T-cell (primary cell): ENCODE results near the gene APBB3. TPM values are rescaled to one million over a fixed set of nuclear protein-coding genes. Genes with fewer than 3 reads are reported as not detected.

Source experiments
- ATAC-seq, 4 experiments: fragments of 200-7000 bp in 3 of 4; fragments of 150-1000 bp in 1 of 4; cut with Tn5 transposase; replicated peaks in 1 of 4; 1 replicate in 3 of 4; 2 replicates in 1 of 4; pipeline ENCODE4 v1.10.0; 2021; ENCODE audit warnings: moderate library complexity in 3 of 4, mild to moderate bottlenecking in 2 of 4, moderate number of reproducible peaks in 1 of 4
- CTCF ChIA-PET, 2 donors: fragments of 300-600 bp; sonication (Branson Sonifier 250); formaldehyde crosslinking; loops; one replicate each; lab custom pipeline; 2022; ENCODE audit warnings: antibody characterized with exemption in 2 of 2; lab: Charles Lee
- POLR2A ChIA-PET, 2 donors: fragments of 300-600 bp; sonication (Branson Sonifier 250); formaldehyde crosslinking; loops; one replicate each; lab custom pipeline; 2022; ENCODE audit warnings: antibody characterized with exemption in 2 of 2; lab: Charles Lee
- DNase-seq, 35 experiments: peaks; one replicate each; pipeline versions ENCODE4 v3.0.0 to v3.0.0-alpha.2; 2013 to 2023
- H3K27ac ChIP-seq: one replicate; pipeline ENCODE4 v1.5.1; 2013; ENCODE audit warnings: low read length
- H3K27me3 ChIP-seq, 2 experiments: replicated peaks in 1 of 2; 1 replicate in 1 of 2; 2 replicates in 1 of 2; pipeline versions ENCODE4 v1.6.1 to v1.7.0; 2013; ENCODE audit warnings: low read length in 1 of 2, mixed read lengths in 1 of 2; ENCODE audit not compliant: control insufficient read depth in 2 of 2, insufficient read depth in 2 of 2; ENCODE audit errors: extremely low read depth in 1 of 2
- H3K36me3 ChIP-seq, 2 donors: 1 replicate in 1 of 2; 2 replicates in 1 of 2; pipeline versions ENCODE4 v1.6.1 to v1.7.0; 2013; ENCODE audit warnings: low read length in 1 of 2; ENCODE audit not compliant: control insufficient read depth in 2 of 2, insufficient read depth in 1 of 2; ENCODE audit errors: extremely low read depth in 1 of 2
- H3K4me1 ChIP-seq, 2 experiments: 1 replicate in 1 of 2; 2 replicates in 1 of 2; pipeline versions ENCODE4 v1.6.1 to v1.7.0; 2013; ENCODE audit warnings: low read length in 2 of 2, mixed read lengths in 1 of 2; ENCODE audit not compliant: insufficient read depth in 2 of 2, control insufficient read depth in 1 of 2; ENCODE audit errors: extremely low read depth in 1 of 2
- H3K4me3 ChIP-seq, 2 donors: 1 replicate in 1 of 2; 2 replicates in 1 of 2; pipeline versions ENCODE4 v1.5.1 to v1.7.0; 2013; ENCODE audit warnings: mild to moderate bottlenecking in 2 of 2, low read length in 1 of 2, moderate library complexity in 1 of 2; ENCODE audit not compliant: control insufficient read depth in 1 of 2; ENCODE audit errors: extremely low read depth in 1 of 2
- H3K9me3 ChIP-seq: 2 replicates; pipeline ENCODE4 v1.7.0; 2013
- H3K27ac Mint-ChIP-seq, 2 donors: one replicate each; pipeline ENCODE4 v1.8.0; 2020 to 2021; ENCODE audit warnings: mild to moderate bottlenecking in 2 of 2, mixed read lengths in 2 of 2
- H3K27me3 Mint-ChIP-seq, 2 donors: one replicate each; pipeline ENCODE4 v1.8.0; 2021 to 2022; ENCODE audit warnings: mixed read lengths in 2 of 2
- H3K36me3 Mint-ChIP-seq: one replicate; pipeline ENCODE4 v1.8.0; 2021; ENCODE audit warnings: mixed read lengths
- H3K4me1 Mint-ChIP-seq, 3 donors: one replicate each; pipeline ENCODE4 v1.8.0; 2020 to 2022; ENCODE audit warnings: mixed read lengths in 3 of 3, mild to moderate bottlenecking in 1 of 3
- H3K4me3 Mint-ChIP-seq, 3 donors: one replicate each; pipeline ENCODE4 v1.8.0; 2020 to 2022; ENCODE audit warnings: mild to moderate bottlenecking in 3 of 3, mixed read lengths in 3 of 3, moderate library complexity in 3 of 3
- H3K9me3 Mint-ChIP-seq, 3 donors: one replicate each; pipeline ENCODE4 v1.8.0; 2020 to 2022; ENCODE audit warnings: mixed read lengths in 3 of 3
- WGBS: methylation state at CpG from one replicate; pipeline ENCODE4 v1.1.5; 2013; ENCODE audit warnings: missing lambda C conversion rate; ENCODE audit not compliant: insufficient coverage; 5-methylcytosine and 5-hydroxymethylcytosine counted together
- total RNA-seq, 35 experiments: library from RNA in 6 of 35; stranded (reverse) in 6 of 35; fragments of 120-200 nt in 1 of 35; gene quantifications; one replicate each; pipeline versions ENCODE4 v1.2.1 to v1.2.4 and lab custom pipeline; 2013 to 2026

The APBB3 gene
- total RNA-seq, 5 donors from 2014 or later (not counting 1 experiment from before 2014, with no cell fraction given): 53.9 to 70.5 (median 64.1) TPM

DNA sequence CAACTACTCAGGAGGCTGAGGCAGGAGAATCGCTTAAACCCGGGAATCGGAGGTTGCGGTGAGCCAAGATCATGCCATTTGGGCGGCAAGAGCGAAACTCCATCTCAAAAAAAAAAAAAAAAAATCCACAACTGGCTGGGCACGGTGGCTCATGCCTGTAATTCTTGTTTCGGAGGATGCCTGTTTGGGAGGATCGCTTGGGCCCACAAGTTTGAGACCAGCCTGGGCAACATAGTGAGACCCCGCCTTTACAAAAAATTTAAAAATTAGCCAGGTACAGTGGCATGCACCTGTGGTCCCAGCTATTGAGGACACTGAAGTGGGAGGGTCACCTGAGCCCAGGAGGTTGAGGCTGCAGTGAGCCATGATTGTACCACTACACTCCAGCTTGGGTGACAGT, 18.8 kb downstream of the APBB3 start:
- ChIA-PET POLR2A (interaction anchor here (0.6 to 1.1 kb wide), 4 partner anchors 51 to 164 kb away, joined by 3 to 6 read pairs (median 3); no protein-coding TSS in a partner anchor), CTCF (interaction anchor here (0.6 to 1.2 kb wide), 4 partner anchors 8 to 147 kb away, joined by 3 read pairs; no protein-coding TSS in a partner anchor)
- Histone ChIP-seq H3K36me3 (peaks cover 2 to 41% of the 10 kb centered on the region in 2 donors), H3K27ac (no peak overlapping the region), H3K4me3 (no peak overlapping the region), H3K4me1 (peaks cover 5 to 30% of the 10 kb centered on the region in 2 experiments), H3K27me3 (no peaks in the 10 kb centered on the region), H3K9me3 (no peaks in the 10 kb centered on the region)
- H3K27ac Mint-ChIP-seq: peak overlapping the region; percentile 97 to 99
- 100% methylated on average over 8 of the region's 10 CpGs for WGBS
- ATAC-seq (no peak), DNase-seq (no peak)
- H3K9me3 Mint-ChIP-seq: no peaks in the 10 kb centered on the region
- H3K27me3 Mint-ChIP-seq: no peaks in the 10 kb centered on the region
- H3K36me3 Mint-ChIP-seq: peaks cover 34% of the 10 kb centered on the region
- no peak overlapping the region for H3K4me3 Mint-ChIP-seq
- peaks cover 29 to 37% (median 31%) of the 10 kb centered on the region in 3 donors for H3K4me1 Mint-ChIP-seq

DNA sequence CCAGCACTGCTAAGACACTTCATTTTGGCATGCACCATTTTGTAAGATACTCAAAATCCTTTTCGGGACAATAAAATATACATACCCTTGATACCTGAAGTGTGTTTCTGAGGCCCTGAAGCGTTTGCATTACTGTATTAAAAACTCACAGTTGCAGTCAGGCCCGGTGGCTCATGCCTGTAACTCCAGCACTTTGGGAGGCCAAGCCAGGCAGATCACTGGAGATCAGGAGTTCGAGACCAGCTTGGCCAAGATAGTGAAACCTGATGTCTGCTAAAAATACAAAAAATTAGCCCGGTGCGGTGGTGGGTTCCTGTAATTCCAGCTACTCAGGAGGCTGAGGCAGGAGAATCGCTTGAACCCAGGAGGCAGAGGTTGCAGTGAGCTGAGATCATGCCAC, 19.4 kb downstream of the APBB3 start:
- Histone ChIP-seq H3K9me3 (no peaks in the 10 kb centered on the region), H3K27ac (no peak overlapping the region), H3K27me3 (no peaks in the 10 kb centered on the region), H3K4me3 (no peak overlapping the region), H3K4me1 (peaks cover 5 to 30% of the 10 kb centered on the region in 2 experiments), H3K36me3 (peaks cover 2 to 41% of the 10 kb centered on the region in 2 donors)
- Mint-ChIP-seq H3K9me3 (no peaks in the 10 kb centered on the region), H3K36me3 (peaks cover 36% of the 10 kb centered on the region), H3K4me1 (peaks cover 23 to 35% (median 27%) of the 10 kb centered on the region in 3 donors), H3K4me3 (no peak overlapping the region), H3K27ac (peak overlapping the region in 1 of 2 donors; percentile 22), H3K27me3 (no peaks in the 10 kb centered on the region)
- ChIA-PET CTCF (interaction anchor here (0.6 to 0.7 kb wide), 3 partner anchors 20 to 124 kb away, joined by 3 to 10 read pairs (median 4); no protein-coding TSS in a partner anchor), POLR2A (interaction anchor here in 1 of 2 donors (1.1 kb wide), 1 partner anchor 140 kb away, joined by 6 read pairs; no protein-coding TSS in a partner anchor)
- DNase-seq (no peak), ATAC-seq (no peak)
- 99% methylated on average over 7 of the region's 7 CpGs for whole genome bisulfite sequencing

DNA sequence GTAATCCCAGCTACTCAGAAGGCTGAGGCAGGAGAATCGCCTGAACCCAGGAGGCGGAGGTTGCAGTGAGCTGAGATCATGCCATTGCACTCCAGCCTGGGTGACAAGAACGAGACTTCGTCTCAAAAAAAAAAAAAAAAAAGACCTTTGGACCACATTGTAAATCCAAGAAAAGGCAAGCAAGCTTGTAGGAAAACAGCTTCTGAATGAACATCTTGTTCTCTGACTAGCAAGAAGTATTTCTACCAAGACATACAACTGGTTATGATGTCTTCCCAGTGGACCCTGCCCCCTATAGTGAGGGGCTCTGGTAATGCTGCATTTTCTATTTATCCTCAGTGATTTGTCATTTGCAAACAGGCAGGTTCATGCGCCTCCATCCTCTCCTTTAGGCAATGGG, 21.4 kb downstream of the APBB3 start:
- Histone ChIP-seq H3K9me3 (no peaks in the 10 kb centered on the region), H3K27me3 (no peaks in the 10 kb centered on the region), H3K27ac (no peak overlapping the region), H3K4me1 (peaks cover 0 to 12% of the 10 kb centered on the region in 2 experiments), H3K36me3 (peaks cover 2 to 51% of the 10 kb centered on the region in 2 donors), H3K4me3 (no peak overlapping the region)
- WGBS: 94% methylated on average over 3 of the region's 5 CpGs
- ChIA-PET CTCF (interaction anchor here in 1 of 2 donors (0.6 kb wide), 1 partner anchor 790 kb away, joined by 4 read pairs; no protein-coding TSS in a partner anchor), POLR2A (interaction anchor here in 1 of 2 donors (0.6 kb wide), 2 partner anchors 22 to 135 kb away, joined by 7 read pairs; no protein-coding TSS in a partner anchor)
- peaks cover 43% of the 10 kb centered on the region for H3K36me3 Mint-ChIP-seq
- peaks cover 3 to 15% (median 7%) of the 10 kb centered on the region in 3 donors for H3K4me1 Mint-ChIP-seq
- no peak overlapping the region for H3K4me3 Mint-ChIP-seq
- peak overlapping the region in 1 of 2 donors; percentile 22 for H3K27ac Mint-ChIP-seq
- H3K9me3 Mint-ChIP-seq: no peaks in the 10 kb centered on the region
- H3K27me3 Mint-ChIP-seq: no peaks in the 10 kb centered on the region
- ATAC-seq (no peak), DNase-seq (no peak)

DNA sequence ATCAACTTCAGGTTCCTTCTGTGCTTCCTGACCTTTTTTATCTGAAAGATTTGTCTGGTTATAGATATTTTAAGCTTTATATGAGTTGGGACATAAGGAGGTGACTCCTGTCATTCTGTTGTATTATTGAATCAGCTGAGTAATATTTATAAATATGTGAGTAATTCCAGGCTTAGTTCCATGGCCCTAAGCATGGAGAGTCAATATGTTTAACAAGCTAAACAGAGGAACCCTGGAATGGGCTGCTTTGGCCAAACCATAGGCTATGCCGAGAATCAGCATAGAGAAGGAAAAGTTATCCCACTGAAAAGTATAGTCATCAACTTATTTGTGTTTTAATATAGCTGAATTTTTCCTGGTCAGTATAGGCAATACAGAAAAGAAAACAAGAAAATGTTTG, 24.2 kb downstream of the APBB3 start:
- Mint-ChIP-seq H3K4me3 (no peak overlapping the region), H3K9me3 (no peaks in the 10 kb centered on the region), H3K4me1 (peaks cover 0 to 1% (median 0%) of the 10 kb centered on the region in 3 donors), H3K36me3 (peaks cover 50% of the 10 kb centered on the region), H3K27ac (peak overlapping the region in 1 of 2 donors; percentile 11), H3K27me3 (no peaks in the 10 kb centered on the region)
- Histone ChIP-seq H3K27me3 (no peaks in the 10 kb centered on the region), H3K36me3 (peaks cover 2 to 75% of the 10 kb centered on the region in 2 donors), H3K9me3 (no peaks in the 10 kb centered on the region), H3K27ac (no peak overlapping the region), H3K4me1 (no peaks in the 10 kb centered on the region), H3K4me3 (no peak overlapping the region)
- POLR2A ChIA-PET: interaction anchor here in 1 of 2 donors (1.2 kb wide), 1 partner anchor 107 kb away, joined by 5 read pairs; the partner anchor contains the start of genes IK and NDUFA2
- no CpG with 5 or more reads among the region's 1 CpG for WGBS
- ATAC-seq (no peak), DNase-seq (no peak)
- CTCF ChIA-PET: interaction anchor here in 1 of 2 donors (0.6 kb wide), 1 partner anchor 156 kb away, joined by 4 read pairs; no protein-coding TSS in a partner anchor

DNA sequence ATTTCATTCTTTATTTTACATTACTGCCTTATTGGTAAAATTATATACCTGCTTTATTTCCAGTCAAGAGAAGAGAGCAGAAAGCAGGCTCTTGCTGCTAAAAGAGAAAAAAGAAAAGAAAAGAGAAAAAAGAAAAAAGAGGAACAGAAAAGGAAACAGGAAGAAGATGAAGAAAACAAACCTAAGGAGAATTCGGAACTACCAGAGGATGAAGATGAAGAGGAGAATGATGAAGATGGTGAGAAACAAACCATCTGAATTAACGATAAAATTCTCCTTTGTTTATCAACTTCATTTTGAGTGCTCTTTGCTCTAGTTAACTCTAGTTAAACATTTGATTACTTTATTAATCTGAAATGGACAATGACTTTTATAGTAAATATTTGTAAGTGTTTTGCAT, 40.4 kb downstream of the APBB3 start:
- peaks cover 30% of the 10 kb centered on the region for H3K36me3 Mint-ChIP-seq

DNA sequence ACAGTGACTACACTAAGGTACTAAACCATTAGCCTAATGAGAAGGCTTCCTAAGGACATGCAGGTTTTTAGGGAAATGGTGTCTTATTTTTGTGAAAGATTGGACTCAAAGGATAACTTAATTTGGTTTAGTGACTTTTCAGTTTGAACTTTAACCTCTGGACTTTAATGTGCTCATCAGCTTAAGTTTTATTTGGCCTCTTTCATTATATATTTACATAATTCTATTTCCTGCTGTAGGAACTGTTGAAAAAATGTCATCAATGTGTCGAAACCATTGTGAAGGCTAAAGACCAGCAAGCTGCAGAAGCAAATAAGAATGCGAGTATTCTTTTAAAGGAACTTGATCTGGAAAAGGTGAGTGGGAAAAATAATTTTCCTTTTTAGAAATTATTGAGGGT, 51.3 kb downstream of the APBB3 start:
- no peaks in the 10 kb centered on the region for H3K4me1 ChIP-seq
- ChIA-PET POLR2A (interaction anchor here in 1 of 2 donors (0.7 kb wide), 1 partner anchor 50 kb away, joined by 8 read pairs; no protein-coding TSS in a partner anchor), CTCF (no interaction called here)
- no peak overlapping the region for H3K27ac Mint-ChIP-seq
- DNase-seq: no peak
- no peaks in the 10 kb centered on the region for H3K9me3 Mint-ChIP-seq
- no peak overlapping the region for H3K4me3 Mint-ChIP-seq
- peaks cover 43% of the 10 kb centered on the region for H3K36me3 Mint-ChIP-seq
- WGBS: 100% methylated on average over 2 of the region's 2 CpGs
- H3K36me3 ChIP-seq: peaks cover 14 to 60% of the 10 kb centered on the region in 2 donors
- H3K27me3 Mint-ChIP-seq: no peaks in the 10 kb centered on the region
- no peaks in the 10 kb centered on the region for H3K9me3 ChIP-seq
- no peak for ATAC-seq
- no peaks in the 10 kb centered on the region for H3K27me3 ChIP-seq
- no peak overlapping the region for H3K4me3 ChIP-seq
- H3K27ac ChIP-seq: no peak overlapping the region
- no peaks in the 10 kb centered on the region for H3K4me1 Mint-ChIP-seq

More for the DNA sequence above, 40.4 kb downstream of the APBB3 start:
- H3K4me3 ChIP-seq: no peak overlapping the region
- no CpG with 5 or more reads among the region's 2 CpGs for WGBS
- Mint-ChIP-seq H3K27me3 (no peaks in the 10 kb centered on the region), H3K4me1 (no peaks in the 10 kb centered on the region), H3K4me3 (no peak overlapping the region), H3K27ac (peak overlapping the region in 1 of 2 donors; percentile 47), H3K9me3 (no peaks in the 10 kb centered on the region)
- no peak for ATAC-seq
- H3K9me3 ChIP-seq: no peaks in the 10 kb centered on the region
- no peak for DNase-seq
- ChIA-PET POLR2A (no interaction called here), CTCF (no interaction called here)
- no peaks in the 10 kb centered on the region for H3K27me3 ChIP-seq
- no peaks in the 10 kb centered on the region for H3K4me1 ChIP-seq
- H3K27ac ChIP-seq: no peak overlapping the region
- peaks cover 0 to 44% of the 10 kb centered on the region in 2 donors for H3K36me3 ChIP-seq
